NOMO-1 treated with DMSO at 0.1 percent for 48 hours (cell line): ENCODE results near the gene VWA1.
A peak's percentile ranks its signal among the peaks of the same experiment; 100 is the strongest.
"Not testable (repeated sequence)": the region's sequence is repeated elsewhere in the genome, so short reads cannot be mapped to it uniquely, and the experiment has no call there.

ENCODE experiments used
- DNase-seq: peaks from one replicate; lab custom pipeline; 2025; ENCODE audit not compliant: unreplicated experiment; lab: John Stamatoyannopoulos, UW

VWA1 gene

GRCh38 chr1:1455366-1455884, 19.9 kb downstream of the VWA1 start:
- DNase-seq, result no peak

- DNase-seq, result not testable (repeated sequence)
Measured at GRCh38 chr1:1455934-1456333, 20.4 kb downstream of the VWA1 start.

- not testable (repeated sequence) for DNase-seq
Measured at GRCh38 chr1:1456683-1457255, 21.3 kb downstream of the VWA1 start.

GRCh38 chr1:1459156-1459555, 23.7 kb downstream of the VWA1 start:
- not testable (repeated sequence) for DNase-seq

GRCh38 chr1:1459711-1460110, 24.2 kb downstream of the VWA1 start:
- DNase-seq, result not testable (repeated sequence)

- DNase-seq, result no peak
Measured at GRCh38 chr1:1460540-1461130, 25.1 kb downstream of the VWA1 start.

- DNase-seq, result no peak
Measured at GRCh38 chr1:1461721-1462317, 26.3 kb downstream of the VWA1 start.

GRCh38 chr1:1462318-1462966, 27.0 kb downstream of the VWA1 start:
- DNase-seq, result no peak

- no peak for DNase-seq
Measured at GRCh38 chr1:1463312-1463711, 27.8 kb downstream of the VWA1 start.

- DNase-seq, result not testable (repeated sequence)
Measured at GRCh38 chr1:1468196-1468985, 32.9 kb downstream of the VWA1 start.

- DNase-seq, result peak; percentile 19
Measured at GRCh38 chr1:1470626-1471388, 35.3 kb downstream of the VWA1 start.

GRCh38 chr1:1471389-1472052, 36.0 kb downstream of the VWA1 start, which contains the start of gene ATAD3B:
Gene ATAD3B, plus strand, starts transcription at chr1:1471765. Its CDS starts 120 bp downstream, at chr1:1471885.
- DNase-seq, result peak; percentile 86

GRCh38 chr1:1472053-1472876, 36.8 kb downstream of the VWA1 start:
- DNase-seq, result not testable (repeated sequence)

- not testable (repeated sequence) for DNase-seq
Measured at GRCh38 chr1:1476011-1476410, 40.5 kb downstream of the VWA1 start.

GRCh38 chr1:1477206-1477605, 41.7 kb downstream of the VWA1 start:
- no peak for DNase-seq

GRCh38 chr1:1479547-1480487, 44.3 kb downstream of the VWA1 start:
- no peak for DNase-seq

- DNase-seq, result not testable (repeated sequence)
Measured at GRCh38 chr1:1480488-1480867, 45.0 kb downstream of the VWA1 start.

- DNase-seq, result not testable (repeated sequence)
Measured at GRCh38 chr1:1481811-1482210, 46.3 kb downstream of the VWA1 start.
